Measurements from ENCODE around the gene TEN1. TPM values are rescaled to one million over a fixed set of nuclear protein-coding genes. Genes with fewer than 3 reads are reported as not detected.
A peak's percentile ranks its signal among the peaks of the same experiment; 100 is the strongest.

TEN1 gene
- total RNA-seq, 3 donors from 2014 or later (not counting 1 experiment from before 2014, with no cell fraction given): 23.0 to 30.7 (median 24.3) TPM

DNA sequence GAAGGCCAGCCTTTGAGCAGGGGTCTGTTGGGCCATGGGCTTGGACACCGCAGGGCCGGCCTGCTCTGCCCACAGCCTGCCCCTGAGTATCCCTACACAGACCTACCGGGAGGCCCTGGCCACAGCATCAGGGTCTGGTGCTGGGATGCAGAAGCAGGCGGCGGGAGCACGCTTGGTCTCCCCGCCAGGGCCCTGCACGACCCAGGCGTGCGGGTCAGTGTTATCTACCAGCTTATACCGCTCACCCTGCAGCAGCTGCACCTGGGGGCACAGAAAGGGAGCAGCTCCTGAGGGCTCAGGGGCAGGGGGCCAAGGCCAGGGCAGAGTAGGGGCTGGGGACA, 39.3 kb downstream of the TEN1 start:
- intact Hi-C loops (cut with micrococcal nuclease): no loop called here
- 94% methylated on average over 11 of the region's 11 CpGs for WGBS (ENCODE audit: insufficient coverage)
- no peaks in the 10 kb centered on the region for H3K27me3 Mint-ChIP-seq (ENCODE audit: low read depth in 2 of 2)

DNA sequence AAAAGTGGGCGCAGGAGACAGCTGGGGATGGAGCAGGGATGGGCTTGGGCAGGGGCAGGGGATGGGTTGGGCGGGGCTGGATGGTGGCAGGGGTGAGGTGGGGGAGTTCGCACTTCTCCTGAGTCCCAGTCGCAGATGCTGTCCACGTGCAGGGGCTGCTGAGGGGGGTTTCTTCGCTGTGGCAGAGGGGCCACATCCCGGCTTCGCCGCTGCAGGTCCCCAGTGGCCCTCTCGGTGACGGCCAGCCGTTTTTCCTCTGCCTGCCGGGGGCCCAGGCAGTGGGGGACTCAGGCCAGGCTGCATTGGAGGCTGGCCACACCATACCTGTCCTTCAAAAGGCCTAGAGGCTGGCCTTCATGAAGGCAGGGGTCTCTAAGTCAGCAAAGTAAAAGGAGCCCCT, 39.8 kb downstream of the TEN1 start:
- Mint-ChIP-seq H3K4me1 (peaks cover 0 to 12% of the 10 kb centered on the region in 2 donors), H3K9me3 (no peaks in the 10 kb centered on the region), H3K4me3 (no peak overlapping the region), H3K27ac (no peak overlapping the region), H3K36me3 (no peaks in the 10 kb centered on the region), H3K27me3 (ENCODE audit: low read depth in 2 of 2) (no peaks in the 10 kb centered on the region)
- Histone ChIP-seq H3K9me3 (ENCODE audit: control insufficient read depth, insufficient read depth, low read length) (no peaks in the 10 kb centered on the region), H3K27ac (ENCODE audit: low read length) (no peak overlapping the region), H3K4me1 (ENCODE audit: control insufficient read depth, insufficient read depth, low read length) (peaks cover 8% of the 10 kb centered on the region), H3K27me3 (ENCODE audit: control insufficient read depth, insufficient read depth, low read length) (no peaks in the 10 kb centered on the region), H3K36me3 (ENCODE audit: control insufficient read depth, insufficient read depth, low read length) (no peaks in the 10 kb centered on the region), H3K4me3 (ENCODE audit: low read length) (no peak overlapping the region)
- TF ChIP-seq, protein P1, sequence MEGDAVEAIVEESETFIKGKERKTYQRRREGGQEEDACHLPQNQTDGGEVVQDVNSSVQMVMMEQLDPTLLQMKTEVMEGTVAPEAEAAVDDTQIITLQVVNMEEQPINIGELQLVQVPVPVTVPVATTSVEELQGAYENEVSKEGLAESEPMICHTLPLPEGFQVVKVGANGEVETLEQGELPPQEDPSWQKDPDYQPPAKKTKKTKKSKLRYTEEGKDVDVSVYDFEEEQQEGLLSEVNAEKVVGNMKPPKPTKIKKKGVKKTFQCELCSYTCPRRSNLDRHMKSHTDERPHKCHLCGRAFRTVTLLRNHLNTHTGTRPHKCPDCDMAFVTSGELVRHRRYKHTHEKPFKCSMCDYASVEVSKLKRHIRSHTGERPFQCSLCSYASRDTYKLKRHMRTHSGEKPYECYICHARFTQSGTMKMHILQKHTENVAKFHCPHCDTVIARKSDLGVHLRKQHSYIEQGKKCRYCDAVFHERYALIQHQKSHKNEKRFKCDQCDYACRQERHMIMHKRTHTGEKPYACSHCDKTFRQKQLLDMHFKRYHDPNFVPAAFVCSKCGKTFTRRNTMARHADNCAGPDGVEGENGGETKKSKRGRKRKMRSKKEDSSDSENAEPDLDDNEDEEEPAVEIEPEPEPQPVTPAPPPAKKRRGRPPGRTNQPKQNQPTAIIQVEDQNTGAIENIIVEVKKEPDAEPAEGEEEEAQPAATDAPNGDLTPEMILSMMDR (IDR thresholded peaks at IDR 0.05): no peak
- no peak for DNase-seq
- intact Hi-C loops (cut with micrococcal nuclease): no loop called here
- 94% methylated on average over 13 of the region's 13 CpGs for WGBS (ENCODE audit: insufficient coverage)
- ATAC-seq: no peak

More for the DNA sequence above, 39.3 kb downstream of the TEN1 start:
- Mint-ChIP-seq H3K9me3 (no peaks in the 10 kb centered on the region), H3K27ac (no peak overlapping the region), H3K36me3 (no peaks in the 10 kb centered on the region), H3K4me3 (no peak overlapping the region), H3K4me1 (peaks cover 0 to 13% of the 10 kb centered on the region in 2 donors)
- DNase-seq (no peak), ATAC-seq (no peak)
- TF ChIP-seq, protein P1 (IDR thresholded peaks at IDR 0.05): no peak
- no peak overlapping the region for H3K27ac ChIP-seq (ENCODE audit: low read length)
- peaks cover 8% of the 10 kb centered on the region for H3K4me1 ChIP-seq (ENCODE audit: control insufficient read depth, insufficient read depth, low read length)
- no peak overlapping the region for H3K4me3 ChIP-seq (ENCODE audit: low read length)
- H3K9me3 ChIP-seq (ENCODE audit: control insufficient read depth, insufficient read depth, low read length): no peaks in the 10 kb centered on the region
- no peaks in the 10 kb centered on the region for H3K27me3 ChIP-seq (ENCODE audit: control insufficient read depth, insufficient read depth, low read length)
- no peaks in the 10 kb centered on the region for H3K36me3 ChIP-seq (ENCODE audit: control insufficient read depth, insufficient read depth, low read length)

DNA sequence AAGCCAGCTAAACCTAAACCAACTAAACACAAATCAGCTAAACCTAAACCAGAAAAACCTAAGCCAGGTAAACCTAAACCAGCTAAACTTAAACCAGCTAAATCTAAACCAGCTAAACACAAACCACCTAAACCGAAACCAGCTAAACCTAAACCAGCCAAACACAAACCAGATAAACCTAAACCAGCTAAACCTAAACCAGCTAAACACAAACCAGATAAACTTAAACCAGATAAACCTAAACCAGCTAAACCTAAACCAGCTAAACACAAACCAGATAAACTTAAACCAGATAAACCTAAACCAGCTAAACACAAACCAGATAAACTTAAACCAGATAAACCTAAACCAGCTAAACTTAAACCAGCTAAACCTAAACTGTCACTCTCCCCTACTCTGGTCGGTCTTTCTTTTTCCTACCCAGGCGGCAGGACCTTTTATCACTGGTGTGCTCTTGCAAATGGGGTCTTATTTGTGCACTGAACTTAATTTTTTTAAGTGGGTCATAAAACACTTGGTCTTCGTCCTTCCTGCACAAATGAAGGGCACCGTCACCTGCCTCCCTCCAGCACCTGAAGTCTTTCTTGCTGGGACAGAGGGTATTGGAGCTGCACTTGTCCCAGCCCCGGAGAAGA, 40.9 kb downstream of the TEN1 start:
- Histone ChIP-seq H3K4me3 (ENCODE audit: low read length) (no peak overlapping the region), H3K4me1 (ENCODE audit: control insufficient read depth, insufficient read depth, low read length) (no peaks in the 10 kb centered on the region), H3K9me3 (ENCODE audit: control insufficient read depth, insufficient read depth, low read length) (no peaks in the 10 kb centered on the region), H3K36me3 (ENCODE audit: control insufficient read depth, insufficient read depth, low read length) (no peaks in the 10 kb centered on the region), H3K27ac (ENCODE audit: low read length) (no peak overlapping the region), H3K27me3 (ENCODE audit: control insufficient read depth, insufficient read depth, low read length) (no peaks in the 10 kb centered on the region)
- 79% methylated on average over 6 of the region's 6 CpGs for WGBS (ENCODE audit: insufficient coverage)
- Mint-ChIP-seq H3K27ac (peak overlapping the region in 1 of 2 donors; percentile 43), H3K9me3 (no peaks in the 10 kb centered on the region), H3K4me3 (no peak overlapping the region), H3K4me1 (peaks cover 0 to 6% of the 10 kb centered on the region in 2 donors), H3K36me3 (no peaks in the 10 kb centered on the region), H3K27me3 (ENCODE audit: low read depth in 2 of 2) (no peaks in the 10 kb centered on the region)
- TF ChIP-seq, protein P1 (IDR thresholded peaks at IDR 0.05): no peak
- DNase-seq (no peak), ATAC-seq (no peak)
- intact Hi-C loops (cut with micrococcal nuclease): no loop called here

DNA sequence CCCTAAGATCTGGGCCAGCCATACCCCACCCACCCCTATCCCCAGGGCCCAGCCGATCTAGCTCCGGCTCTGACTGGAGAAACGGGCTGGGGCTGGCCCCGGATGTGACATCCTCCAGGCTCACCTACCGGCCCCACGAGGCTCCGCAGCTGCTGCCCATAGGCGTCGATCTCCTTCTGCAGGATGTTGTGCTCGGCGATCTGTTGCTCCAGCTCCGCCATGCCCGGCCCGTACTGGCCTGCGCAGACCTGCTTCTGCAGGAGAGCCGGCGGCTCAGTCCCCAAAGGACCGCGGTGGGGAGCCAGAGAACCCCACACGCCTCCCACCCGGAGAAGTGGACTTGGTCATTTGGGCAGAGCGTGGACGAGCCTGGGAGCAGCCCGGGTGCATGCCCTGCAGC, 43.2 kb downstream of the TEN1 start:
- WGBS (ENCODE audit: insufficient coverage): 95% methylated on average over 24 of the region's 24 CpGs
- H3K4me3 ChIP-seq (ENCODE audit: low read length): no peak overlapping the region

More for the DNA sequence above, 43.2 kb downstream of the TEN1 start:
- Mint-ChIP-seq H3K4me3 (no peak overlapping the region), H3K27ac (no peak overlapping the region), H3K27me3 (ENCODE audit: low read depth in 2 of 2) (no peaks in the 10 kb centered on the region), H3K4me1 (peaks cover 0 to 6% of the 10 kb centered on the region in 2 donors), H3K9me3 (no peaks in the 10 kb centered on the region), H3K36me3 (no peaks in the 10 kb centered on the region)
- TF ChIP-seq, protein P1 (IDR thresholded peaks at IDR 0.05): no peak
- no peaks in the 10 kb centered on the region for H3K27me3 ChIP-seq (ENCODE audit: control insufficient read depth, insufficient read depth, low read length)
- H3K36me3 ChIP-seq (ENCODE audit: control insufficient read depth, insufficient read depth, low read length): no peaks in the 10 kb centered on the region
- H3K9me3 ChIP-seq (ENCODE audit: control insufficient read depth, insufficient read depth, low read length): no peaks in the 10 kb centered on the region
- no peaks in the 10 kb centered on the region for H3K4me1 ChIP-seq (ENCODE audit: control insufficient read depth, insufficient read depth, low read length)
- ATAC-seq: no peak
- no peak overlapping the region for H3K27ac ChIP-seq (ENCODE audit: low read length)
- DNase-seq: no peak
- intact Hi-C loops (cut with micrococcal nuclease): no loop called here
